Astrocyte of the cerebellum (primary cell): ENCODE results near the gene SYNE3.
A peak's percentile ranks its signal among the peaks of the same experiment; 100 is the strongest.

Source experiments
- DNase-seq: peaks from one replicate; pipeline ENCODE4 v3.0.0-alpha.2; 2011; ENCODE audit warnings: low read depth
- H3K4me3 ChIP-seq: 2 replicates; pipeline ENCODE4 v1.5.1; 2011; ENCODE audit warnings: mild to moderate bottlenecking, low read depth, low read length, moderate library complexity
- CTCF ChIP-seq: IDR thresholded peaks from 2 replicates; pipeline ENCODE4 v1.5.1; 2012; ENCODE audit warnings: low read length, low read depth, moderate library complexity, mild to moderate bottlenecking; ENCODE audit errors: missing control alignments
- in situ Hi-C: cut with HindIII; loops from 2 replicates; pipeline ENCODE4 v1.10.0; 2017; ENCODE audit warnings: low sequenced_read_pairs

The SYNE3 gene

GRCh38 chr14:95507701-95508103, 8.7 kb downstream of the SYNE3 start:
- peak; percentile 75 for DNase-seq
- no peak for TF ChIP-seq CTCF
- no peak overlapping the region for H3K4me3 ChIP-seq
- in situ Hi-C loops = no loop called here

- no peak overlapping the region for H3K4me3 ChIP-seq
- no peak for TF ChIP-seq CTCF
- in situ Hi-C loops = no loop called here
- peak; percentile 90 for DNase-seq
Measured at GRCh38 chr14:95507174-95507573, 9.3 kb downstream of the SYNE3 start.

GRCh38 chr14:95505030-95505589, 11.3 kb downstream of the SYNE3 start:
- no peak overlapping the region for H3K4me3 ChIP-seq
- TF ChIP-seq CTCF = no peak
- in situ Hi-C loops = no loop called here
- DNase-seq = no peak

- in situ Hi-C loops = no loop called here
- TF ChIP-seq CTCF = no peak
- H3K4me3 ChIP-seq = no peak overlapping the region
- DNase-seq = no peak
Measured at GRCh38 chr14:95504135-95505029, 12.1 kb downstream of the SYNE3 start.

- TF ChIP-seq CTCF = no peak
- no peak overlapping the region for H3K4me3 ChIP-seq
- no peak for DNase-seq
- in situ Hi-C loops = no loop called here
Measured at GRCh38 chr14:95503365-95504134, 12.9 kb downstream of the SYNE3 start.

GRCh38 chr14:95502381-95502950, 14.0 kb downstream of the SYNE3 start:
- H3K4me3 ChIP-seq = no peak overlapping the region
- no peak for TF ChIP-seq CTCF
- in situ Hi-C loops = no loop called here
- no peak for DNase-seq
